Endothelial cell of umbilical vein (primary cell): Measurements from ENCODE around the gene CRHR1. TPM values are rescaled to one million over a fixed set of nuclear protein-coding genes. Genes with fewer than 3 reads are reported as not detected.

Experiments used
- BruUV-seq: library from RNA; stranded (reverse); fragments of 400-500 nt; replicated peaks from 2 replicates; lab custom pipeline; 2021; lab: Mats Ljungman, UMichigan
- CTCF ChIA-PET: fragments of 300-600, 350-600 bp; sonication (Branson Sonifier 250); formaldehyde crosslinking; loops from one replicate; lab custom pipeline; 2021; ENCODE audit warnings: antibody characterized with exemption, inconsistent platforms; lab: Charles Lee
- POLR2A ChIA-PET: fragments of 300-600, 350-600 bp; sonication (Branson Sonifier 250); formaldehyde crosslinking; loops from one replicate; lab custom pipeline; 2021; ENCODE audit warnings: antibody characterized with exemption, inconsistent platforms; lab: Charles Lee
- DNase-seq: peaks from one replicate; pipeline ENCODE4 v3.0.0-alpha.2; 2011; ENCODE audit warnings: low read depth, low spot score
- FAIRE-seq: peaks from 2 replicates; lab custom pipeline; 2011; peaks lifted over from hg19 to GRCh38; lab: Jason Lieb, UNC
- H2AFZ ChIP-seq: 2 replicates; pipeline ENCODE4 v1.6.0; 2012; ENCODE audit warnings: low read depth, low read length, control low read depth, inconsistent platforms
- H3K27ac ChIP-seq: 2 replicates; pipeline ENCODE4 v1.5.1; 2011; ENCODE audit warnings: low read depth, mild to moderate bottlenecking, control low read depth, low read length, moderate library complexity; ENCODE audit not compliant: insufficient read depth
- H3K27me3 ChIP-seq, 2 experiments: 2 replicates each; pipeline versions ENCODE4 v1.6.0 to v1.6.1; 2011; ENCODE audit warnings: low read length in 2 of 2, mixed read lengths in 1 of 2; ENCODE audit not compliant: control insufficient read depth in 2 of 2, insufficient read depth in 2 of 2
- H3K36me3 ChIP-seq, 2 experiments: 2 replicates in 1 of 2; 3 replicates in 1 of 2; pipeline ENCODE4 v1.5.1; 2011; ENCODE audit warnings: low read length in 2 of 2, mild to moderate bottlenecking in 1 of 2, moderate library complexity in 1 of 2; ENCODE audit not compliant: control insufficient read depth in 2 of 2, insufficient read depth in 2 of 2; ENCODE audit errors: extremely low read depth in 1 of 2
- H3K4me1 ChIP-seq: 3 replicates; pipeline ENCODE4 v1.5.1; 2011; ENCODE audit warnings: mild to moderate bottlenecking, low read length; ENCODE audit not compliant: control insufficient read depth, insufficient read depth; ENCODE audit errors: extremely low read depth
- H3K4me2 ChIP-seq: 2 replicates; pipeline ENCODE4 v1.6.1; 2011; ENCODE audit warnings: low read length, control low read depth, mixed read lengths; ENCODE audit not compliant: insufficient read depth
- H3K4me3 ChIP-seq, 3 experiments: fragments of 200-600 bp in 1 of 3; sonication (generic), shearing (Covaris generic) in 1 of 3; replicated peaks in 1 of 3; 2 replicates each; pipeline ENCODE4 v1.5.1; 2011 to 2016; ENCODE audit warnings: control low read depth in 3 of 3, low read length in 3 of 3, mild to moderate bottlenecking in 2 of 3, inconsistent platforms in 1 of 3, low read depth in 1 of 3, moderate library complexity in 1 of 3; ENCODE audit not compliant: insufficient read depth in 1 of 3
- H3K79me2 ChIP-seq: 2 replicates; pipeline ENCODE4 v1.6.0; 2012; ENCODE audit warnings: low read length, inconsistent platforms; ENCODE audit not compliant: control insufficient read depth, insufficient read depth
- H3K9ac ChIP-seq: replicated peaks from 2 replicates; pipeline ENCODE3; 2011; ENCODE audit warnings: low read length, control low read depth; ENCODE audit not compliant: insufficient read depth; ENCODE audit errors: extremely low read depth
- H3K9me1 ChIP-seq: replicated peaks from 3 replicates; pipeline ENCODE4 v1.6.0; 2011; ENCODE audit warnings: mild to moderate bottlenecking, low read length; ENCODE audit not compliant: control insufficient read depth, insufficient read depth; ENCODE audit errors: extremely low read depth
- H3K9me3 ChIP-seq: replicated peaks from 2 replicates; pipeline ENCODE4 v1.5.1; 2012; ENCODE audit warnings: low read length, inconsistent platforms; ENCODE audit not compliant: control insufficient read depth, insufficient read depth
- H4K20me1 ChIP-seq: replicated peaks from 2 replicates; pipeline ENCODE3; 2011; ENCODE audit warnings: mild to moderate bottlenecking, low read length; ENCODE audit not compliant: control insufficient read depth, insufficient read depth; ENCODE audit errors: extremely low read depth
- EZH2 ChIP-seq: IDR thresholded peaks from 2 replicates; pipeline ENCODE4 v1.6.1; 2012; ENCODE audit warnings: borderline replicate concordance, low read depth, mild to moderate bottlenecking, moderate library complexity, low read length, inconsistent platforms; ENCODE audit not compliant: severe bottlenecking
- FOS ChIP-seq: IDR thresholded peaks from 2 replicates; pipeline ENCODE4 v1.6.1; 2011; ENCODE audit warnings: mild to moderate bottlenecking, low read length, moderate library complexity, borderline replicate concordance; ENCODE audit not compliant: insufficient read depth
- GATA2 ChIP-seq: IDR thresholded peaks from 2 replicates; pipeline ENCODE4 v1.7.0; 2011; ENCODE audit warnings: low read depth, mild to moderate bottlenecking, moderate library complexity, mixed read lengths, low read length; ENCODE audit not compliant: insufficient read length, insufficient read depth
- JUN ChIP-seq: IDR thresholded peaks from 2 replicates; pipeline ENCODE4 v1.6.1; 2011; ENCODE audit warnings: borderline replicate concordance, low read depth; ENCODE audit not compliant: insufficient read length, insufficient read depth
- MYC ChIP-seq: IDR thresholded peaks from one replicate; pipeline ENCODE4 v1.6.1; 2011; ENCODE audit warnings: mild to moderate bottlenecking, low read depth, low read length
- POLR2A ChIP-seq: IDR thresholded peaks from 2 replicates; pipeline ENCODE4 v1.6.1; 2012; ENCODE audit warnings: low read depth, mild to moderate bottlenecking, control low read depth, low read length
- POLR2AphosphoS5 ChIP-seq: IDR thresholded peaks from 2 replicates; pipeline ENCODE4 v1.6.1; 2012; ENCODE audit warnings: low read depth, mild to moderate bottlenecking, control low read depth, low read length, moderate library complexity; ENCODE audit not compliant: insufficient read depth
- dilution Hi-C: fragments of 300-500 bp; cut with MboI; formaldehyde crosslinking; loops from one replicate; pipeline ENCODE4 v1.15.0; 2019; ENCODE audit warnings: low sequenced_read_pairs; ENCODE audit not compliant: extremely low pct_ligation_motif_present
- intact Hi-C: fragments of 100-400 bp; cut with micrococcal nuclease; formaldehyde crosslinking; loops from one replicate; pipeline ENCODE4 v1.10.0; 2022
- polyA plus RNA-seq, 4 experiments: library from polyadenylated mRNA; depleted of rRNA in 3 of 4; stranded (reverse) in 3 of 4; unstranded in 1 of 4; fragments of >200 nt; gene quantifications; 2 replicates each; pipeline versions ENCODE4 v1.2.1 to v1.2.3, GENCODE V29; 2011 to 2012; ENCODE audit warnings: missing spikeins in 1 of 4
- total RNA-seq: library from RNA; stranded (reverse); gene quantifications from 2 replicates; pipeline ENCODE4 v1.2.3, GENCODE V29; 2021
- TF ChIP-seq, protein P1 (sequence below), 2 donors: IDR thresholded peaks; 1 replicate in 1 of 2; 2 replicates in 1 of 2; pipeline ENCODE4 v1.5.1; 2011; ENCODE audit warnings: low read length in 2 of 2, mild to moderate bottlenecking in 2 of 2, moderate library complexity in 2 of 2, control low read depth in 1 of 2, inconsistent platforms in 1 of 2, low read depth in 1 of 2; ENCODE audit not compliant: insufficient read depth in 1 of 2; ENCODE audit errors: extremely low read depth in 1 of 2
- TF ChIP-seq, protein P2 (sequence below): IDR thresholded peaks from 2 replicates; pipeline ENCODE4 v1.6.1; 2011; ENCODE audit not compliant: insufficient read depth, insufficient read length

Gene CRHR1
- total and polyA plus RNA-seq, 2 donors (not counting 3 experiments of a cell fraction or from before 2014, with no cell fraction given): not detected

DNA sequence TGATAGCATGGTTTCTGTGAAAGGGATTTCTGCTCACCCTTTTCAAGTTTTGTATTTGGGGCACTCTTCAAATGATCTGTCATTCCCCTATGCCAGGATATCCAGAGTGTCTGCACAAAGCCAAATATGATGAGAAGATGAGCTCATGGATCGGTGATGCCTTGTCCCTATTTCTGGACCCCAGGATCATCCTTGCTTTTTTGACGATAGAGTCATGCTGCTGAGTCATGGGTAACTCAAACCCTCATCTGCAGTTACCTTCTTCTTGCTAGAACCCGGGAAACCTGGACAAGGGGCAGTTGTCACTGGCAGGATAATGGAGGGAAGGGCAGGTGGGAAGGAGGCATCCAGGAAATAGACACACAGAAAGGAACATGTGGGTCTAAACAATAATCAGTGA lies 92.4 kb downstream of the CRHR1 start:
- Histone ChIP-seq H3K4me3 (no peak overlapping the region), H3K4me2 (no peak overlapping the region), H3K36me3 (no peaks in the 10 kb centered on the region), H3K27me3 (peaks cover 2 to 3% of the 10 kb centered on the region in 2 experiments), H3K4me1 (no peaks in the 10 kb centered on the region), H3K9me3 (no peaks in the 10 kb centered on the region), H3K9me1 (no peaks in the 10 kb centered on the region), H3K79me2 (no peaks in the 10 kb centered on the region), H3K27ac (no peak overlapping the region), H2AFZ (no peak overlapping the region), H3K9ac (no peak overlapping the region), H4K20me1 (no peaks in the 10 kb centered on the region)
- intact Hi-C loops (no loop called here), dilution Hi-C loops (no loop called here)
- ChIA-PET CTCF (interaction anchor here (1.8 kb wide), 1 partner anchor 236 kb away, joined by 5 read pairs; no protein-coding TSS in a partner anchor), POLR2A (no interaction called here)
- BruUV-seq: no TSS peak
- no peak for DNase-seq
- no peak for TF ChIP-seq JUN
- no peak for TF ChIP-seq MYC
- TF ChIP-seq, protein P1, sequence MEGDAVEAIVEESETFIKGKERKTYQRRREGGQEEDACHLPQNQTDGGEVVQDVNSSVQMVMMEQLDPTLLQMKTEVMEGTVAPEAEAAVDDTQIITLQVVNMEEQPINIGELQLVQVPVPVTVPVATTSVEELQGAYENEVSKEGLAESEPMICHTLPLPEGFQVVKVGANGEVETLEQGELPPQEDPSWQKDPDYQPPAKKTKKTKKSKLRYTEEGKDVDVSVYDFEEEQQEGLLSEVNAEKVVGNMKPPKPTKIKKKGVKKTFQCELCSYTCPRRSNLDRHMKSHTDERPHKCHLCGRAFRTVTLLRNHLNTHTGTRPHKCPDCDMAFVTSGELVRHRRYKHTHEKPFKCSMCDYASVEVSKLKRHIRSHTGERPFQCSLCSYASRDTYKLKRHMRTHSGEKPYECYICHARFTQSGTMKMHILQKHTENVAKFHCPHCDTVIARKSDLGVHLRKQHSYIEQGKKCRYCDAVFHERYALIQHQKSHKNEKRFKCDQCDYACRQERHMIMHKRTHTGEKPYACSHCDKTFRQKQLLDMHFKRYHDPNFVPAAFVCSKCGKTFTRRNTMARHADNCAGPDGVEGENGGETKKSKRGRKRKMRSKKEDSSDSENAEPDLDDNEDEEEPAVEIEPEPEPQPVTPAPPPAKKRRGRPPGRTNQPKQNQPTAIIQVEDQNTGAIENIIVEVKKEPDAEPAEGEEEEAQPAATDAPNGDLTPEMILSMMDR (IDR thresholded peaks at IDR 0.05; ENCODE audit: extremely low read depth in 1 of 2, insufficient read depth in 1 of 2, low read depth in 1 of 2, low read length in 2 of 2): no peak
- no peak for TF ChIP-seq POLR2AphosphoS5
- TF ChIP-seq FOS: no peak
- TF ChIP-seq, protein P2, sequence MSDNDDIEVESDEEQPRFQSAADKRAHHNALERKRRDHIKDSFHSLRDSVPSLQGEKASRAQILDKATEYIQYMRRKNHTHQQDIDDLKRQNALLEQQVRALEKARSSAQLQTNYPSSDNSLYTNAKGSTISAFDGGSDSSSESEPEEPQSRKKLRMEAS: no peak
- no peak for TF ChIP-seq EZH2
- no peak for TF ChIP-seq GATA2
- TF ChIP-seq POLR2A: no peak
- FAIRE-seq: no peak
